ENCODE measurements around the gene ONECUT3.

The ONECUT3 gene

DNA sequence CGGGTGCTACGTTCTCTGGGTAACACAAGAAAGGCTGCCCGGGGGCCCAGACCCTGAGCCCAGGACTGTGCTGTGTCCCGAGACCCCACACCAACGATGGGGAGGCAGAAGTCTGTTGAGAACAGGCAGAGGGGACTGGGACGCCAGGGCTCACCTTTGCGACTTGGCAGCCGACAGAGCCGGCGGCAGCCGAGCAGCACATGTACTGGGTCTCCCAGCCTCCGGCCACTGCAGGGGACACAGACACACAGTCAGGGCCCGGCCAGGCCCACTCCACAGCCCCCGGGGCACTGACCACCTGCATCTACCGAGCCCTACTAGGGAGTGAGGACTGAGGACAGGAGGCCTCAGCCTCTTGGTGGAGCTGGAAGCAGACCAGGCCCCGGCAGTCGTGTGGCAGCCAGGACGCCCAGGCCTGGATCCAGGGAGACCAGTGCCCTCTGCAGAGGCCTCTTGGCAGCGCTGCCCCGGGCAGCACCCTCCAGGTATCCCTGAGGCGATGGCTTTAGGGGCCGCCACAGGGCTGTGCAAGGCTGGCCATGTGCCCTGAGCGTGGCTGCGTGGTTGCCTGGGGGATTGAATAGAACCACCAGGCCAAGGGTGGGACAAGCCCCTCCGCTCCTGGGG lies 64.4 kb downstream of the ONECUT3 start:
- no peak for DNase-seq

GRCh38 chr19:1818549-1819195 lies 65.4 kb downstream of the ONECUT3 start:
- no peak for DNase-seq

DNA sequence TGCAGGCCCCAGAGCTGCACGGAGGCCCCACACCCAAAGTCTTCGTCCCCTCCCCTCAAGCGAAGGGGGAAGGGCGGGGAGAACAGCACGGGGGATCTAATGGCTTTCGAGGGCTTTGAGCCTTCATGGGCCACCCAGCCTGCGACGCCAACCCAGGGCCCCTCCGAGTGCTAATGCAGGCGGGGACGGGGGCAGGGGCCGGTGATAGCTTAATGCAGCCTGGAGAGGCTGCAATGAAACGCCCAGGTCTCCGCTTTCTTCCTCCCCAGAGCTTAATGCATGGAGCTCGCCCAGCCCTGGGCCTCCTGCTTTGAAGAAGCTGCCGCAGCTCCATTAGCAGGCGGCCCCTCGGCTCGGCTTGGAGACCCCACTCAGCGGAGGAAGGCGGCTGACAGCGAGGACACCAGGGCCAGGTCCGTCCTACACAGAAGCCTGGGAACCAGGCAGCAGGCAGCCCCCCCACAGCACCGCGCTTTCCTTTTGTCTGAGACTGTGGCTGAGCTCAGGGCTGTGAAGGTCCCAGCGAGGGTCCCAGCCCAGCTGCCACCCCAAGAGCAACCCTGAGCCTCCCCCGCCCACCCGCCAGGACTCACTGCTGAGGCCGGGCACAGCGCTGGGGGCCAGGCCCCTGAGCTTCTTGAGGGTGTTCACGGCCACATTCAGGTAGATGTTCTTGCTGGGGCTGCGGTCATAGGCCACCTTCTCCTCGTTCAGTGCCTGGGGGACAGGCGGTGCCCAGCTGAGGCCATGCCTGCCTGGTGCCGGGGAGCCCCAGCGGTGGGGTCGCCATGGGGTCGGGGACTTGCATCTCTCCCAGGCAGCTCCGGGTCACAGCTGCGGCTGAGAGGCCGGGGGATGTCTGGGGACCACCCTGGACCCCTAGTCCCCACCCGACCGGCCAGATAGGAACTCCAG lies 66.3 kb downstream of the ONECUT3 start:
- DNase-seq, result no peak

GRCh38 chr19:1822210-1822609 lies 68.9 kb downstream of the ONECUT3 start:
- DNase-seq, result no peak

- DNase-seq, result no peak
Measured at GRCh38 chr19:1823020-1823419, 69.7 kb downstream of the ONECUT3 start.

- no peak for DNase-seq
Measured at GRCh38 chr19:1823539-1824251, 70.4 kb downstream of the ONECUT3 start.

GRCh38 chr19:1824252-1824622 lies 70.9 kb downstream of the ONECUT3 start:
- DNase-seq, result no peak

- peak; percentile 65 for DNase-seq
Measured at GRCh38 chr19:1825909-1826556, 72.7 kb downstream of the ONECUT3 start.

DNA sequence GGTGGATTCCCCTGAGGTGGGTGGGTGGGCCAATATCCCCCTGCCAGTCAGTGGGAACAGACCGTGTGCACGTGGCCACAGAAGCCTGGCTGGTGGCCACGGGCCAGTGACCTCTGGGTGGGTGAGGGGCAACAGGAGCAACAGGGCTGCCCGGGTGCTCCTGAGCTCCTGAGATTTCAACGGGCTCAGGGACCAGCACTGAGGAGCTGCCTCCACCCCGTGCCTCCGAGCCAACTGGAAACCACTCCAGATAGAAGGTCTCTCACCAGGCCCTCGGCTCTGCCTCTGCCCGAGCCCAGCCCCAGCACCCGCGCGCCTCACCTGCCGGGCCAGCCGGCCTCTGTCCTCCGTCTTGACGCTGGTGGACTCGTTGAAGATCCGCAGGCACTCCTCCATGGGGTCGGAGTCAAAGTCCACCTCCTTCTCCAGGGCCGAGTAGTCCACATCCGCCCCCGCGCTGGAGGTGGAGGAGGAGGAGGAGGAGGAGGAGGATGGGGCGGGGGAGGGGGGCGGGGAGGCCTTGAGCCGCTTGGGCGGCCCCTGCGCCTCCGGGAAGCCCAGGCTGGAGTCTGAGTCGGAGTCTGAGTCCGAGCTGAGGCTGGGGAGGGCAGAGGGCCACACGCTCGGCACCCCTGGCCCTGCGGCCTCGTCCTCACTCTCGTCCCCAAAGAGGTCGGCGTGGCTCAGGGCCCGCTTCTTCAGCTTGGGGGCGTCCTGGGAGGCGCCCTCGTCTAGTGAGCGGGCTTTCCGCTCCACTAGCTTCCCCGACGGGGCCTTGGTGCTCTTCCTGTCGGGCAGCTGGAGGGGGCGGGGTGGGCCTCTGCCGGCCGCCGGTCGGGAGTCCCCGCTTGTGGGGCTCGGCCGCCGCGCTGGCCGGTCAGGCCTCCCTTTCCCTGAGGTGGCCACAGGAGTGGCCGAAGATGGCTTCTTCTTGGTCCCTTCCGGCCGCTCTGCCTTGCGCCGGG lies 73.5 kb downstream of the ONECUT3 start:
- DNase-seq, result no peak

DNA sequence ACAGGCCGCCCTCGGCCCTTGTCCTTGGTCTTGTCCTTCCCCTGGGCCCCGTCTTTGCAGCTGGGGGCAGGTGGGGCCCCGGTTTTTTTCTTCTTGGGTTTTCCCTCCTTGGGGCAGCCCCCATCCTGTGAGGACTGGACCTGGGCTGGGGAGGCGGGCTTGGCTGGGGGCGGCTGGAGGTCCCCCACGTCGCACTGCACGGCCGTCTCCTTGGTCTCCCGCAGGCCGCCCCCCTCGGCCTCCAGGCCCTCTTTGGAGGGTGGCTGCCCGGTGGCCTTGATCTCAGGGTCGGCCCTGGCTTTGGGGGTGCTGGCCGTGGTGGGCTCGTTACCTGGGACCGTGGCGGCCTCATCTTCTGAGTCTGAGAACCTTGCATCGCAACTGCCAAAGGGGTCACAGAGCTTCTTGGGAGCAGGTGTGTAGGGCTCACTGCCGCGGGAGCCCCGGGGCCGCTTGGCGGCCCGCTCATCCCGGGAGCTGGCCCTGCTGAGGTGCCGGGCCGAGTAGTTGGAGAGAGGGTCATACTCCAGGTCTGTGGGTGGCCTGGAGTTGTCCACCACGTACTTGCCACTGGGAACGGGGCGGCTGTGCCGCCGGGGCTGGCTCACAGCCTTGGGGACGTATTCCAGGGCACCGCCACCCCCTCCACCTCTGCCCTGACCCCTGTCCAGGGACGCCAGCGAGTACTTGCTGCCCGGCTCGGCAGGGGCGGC lies 74.4 kb downstream of the ONECUT3 start:
- DNase-seq, result no peak

- DNase-seq, result no peak
Measured at GRCh38 chr19:1828279-1829238, 75.3 kb downstream of the ONECUT3 start.

- no peak for DNase-seq
Measured at GRCh38 chr19:1829958-1830357, 76.7 kb downstream of the ONECUT3 start.

GRCh38 chr19:1830568-1830967 lies 77.3 kb downstream of the ONECUT3 start:
- no peak for DNase-seq
